Stimulated activated memory B cell treated with anti-CD40 and anti-IgM and Interleukin-4, amounts not matched to agents 10 μg/mL and 1 μg/mL and 100 μg/mL, for 72 hours (primary cell): ENCODE measurements around the gene LAMA2.

Source experiments
- ATAC-seq: fragments of 150-1000 bp; cut with Tn5 transposase; 2 replicates; pipeline ENCODE4 v1.10.0; 2021
- H3K27ac Mint-ChIP-seq: one replicate; pipeline ENCODE4 v1.8.0; 2022; ENCODE audit warnings: mild to moderate bottlenecking, mixed read lengths
- H3K27me3 Mint-ChIP-seq: one replicate; pipeline ENCODE4 v1.8.0; 2022; ENCODE audit warnings: mixed read lengths
- H3K36me3 Mint-ChIP-seq: one replicate; pipeline ENCODE4 v1.8.0; 2022; ENCODE audit warnings: mixed read lengths
- H3K4me1 Mint-ChIP-seq: one replicate; pipeline ENCODE4 v1.8.0; 2022; ENCODE audit warnings: mixed read lengths
- H3K4me3 Mint-ChIP-seq: one replicate; pipeline ENCODE4 v1.8.0; 2022; ENCODE audit warnings: mild to moderate bottlenecking, moderate library complexity, mixed read lengths
- H3K9me3 Mint-ChIP-seq: one replicate; pipeline ENCODE4 v1.8.0; 2022; ENCODE audit warnings: mixed read lengths

Gene LAMA2

GRCh38 chr6:129105793-129106192 lies 222.9 kb downstream of the LAMA2 start:
- Mint-ChIP-seq H3K36me3 (no peaks in the 10 kb centered on the region), H3K4me1 (peaks cover 10% of the 10 kb centered on the region), H3K4me3 (no peak overlapping the region), H3K27me3 (no peaks in the 10 kb centered on the region), H3K9me3 (no peaks in the 10 kb centered on the region), H3K27ac (no peak overlapping the region)
- no peak for ATAC-seq

- no peak overlapping the region for H3K4me3 Mint-ChIP-seq
- no peaks in the 10 kb centered on the region for H3K27me3 Mint-ChIP-seq
- H3K27ac Mint-ChIP-seq: no peak overlapping the region
- peaks cover 10% of the 10 kb centered on the region for H3K4me1 Mint-ChIP-seq
- no peaks in the 10 kb centered on the region for H3K36me3 Mint-ChIP-seq
- no peak for ATAC-seq
- no peaks in the 10 kb centered on the region for H3K9me3 Mint-ChIP-seq
Observed at GRCh38 chr6:129108337-129108736, 225.4 kb downstream of the LAMA2 start.

- no peak overlapping the region for H3K27ac Mint-ChIP-seq
- ATAC-seq: no peak
- no peaks in the 10 kb centered on the region for H3K36me3 Mint-ChIP-seq
- H3K4me1 Mint-ChIP-seq: peaks cover 4% of the 10 kb centered on the region
- H3K4me3 Mint-ChIP-seq: no peak overlapping the region
- no peaks in the 10 kb centered on the region for H3K27me3 Mint-ChIP-seq
- no peaks in the 10 kb centered on the region for H3K9me3 Mint-ChIP-seq
Observed at GRCh38 chr6:129110690-129111343, 227.9 kb downstream of the LAMA2 start.

- Mint-ChIP-seq H3K27me3 (no peaks in the 10 kb centered on the region), H3K27ac (no peak overlapping the region), H3K4me1 (no peaks in the 10 kb centered on the region), H3K36me3 (no peaks in the 10 kb centered on the region), H3K4me3 (no peak overlapping the region), H3K9me3 (no peaks in the 10 kb centered on the region)
- no peak for ATAC-seq
Observed at GRCh38 chr6:129111346-129111745, 228.4 kb downstream of the LAMA2 start.

GRCh38 chr6:129111853-129112252 lies 228.9 kb downstream of the LAMA2 start:
- Mint-ChIP-seq H3K9me3 (no peaks in the 10 kb centered on the region), H3K4me1 (no peaks in the 10 kb centered on the region), H3K27me3 (no peaks in the 10 kb centered on the region), H3K4me3 (no peak overlapping the region), H3K27ac (no peak overlapping the region), H3K36me3 (no peaks in the 10 kb centered on the region)
- ATAC-seq: no peak

GRCh38 chr6:129112591-129112990 lies 229.7 kb downstream of the LAMA2 start:
- Mint-ChIP-seq H3K36me3 (no peaks in the 10 kb centered on the region), H3K27ac (no peak overlapping the region), H3K4me1 (no peaks in the 10 kb centered on the region), H3K9me3 (no peaks in the 10 kb centered on the region), H3K27me3 (no peaks in the 10 kb centered on the region), H3K4me3 (no peak overlapping the region)
- ATAC-seq: no peak

- no peak overlapping the region for H3K27ac Mint-ChIP-seq
- H3K27me3 Mint-ChIP-seq: no peaks in the 10 kb centered on the region
- no peak overlapping the region for H3K4me3 Mint-ChIP-seq
- H3K4me1 Mint-ChIP-seq: no peaks in the 10 kb centered on the region
- ATAC-seq: no peak
- no peaks in the 10 kb centered on the region for H3K9me3 Mint-ChIP-seq
- H3K36me3 Mint-ChIP-seq: no peaks in the 10 kb centered on the region
Observed at GRCh38 chr6:129113637-129114036, 230.7 kb downstream of the LAMA2 start.

- H3K9me3 Mint-ChIP-seq: no peaks in the 10 kb centered on the region
- no peak overlapping the region for H3K4me3 Mint-ChIP-seq
- no peaks in the 10 kb centered on the region for H3K36me3 Mint-ChIP-seq
- H3K4me1 Mint-ChIP-seq: no peaks in the 10 kb centered on the region
- no peak for ATAC-seq
- H3K27me3 Mint-ChIP-seq: no peaks in the 10 kb centered on the region
- no peak overlapping the region for H3K27ac Mint-ChIP-seq
Observed at GRCh38 chr6:129114636-129115391, 231.9 kb downstream of the LAMA2 start.

GRCh38 chr6:129115471-129115870 lies 232.5 kb downstream of the LAMA2 start:
- Mint-ChIP-seq H3K27ac (no peak overlapping the region), H3K27me3 (no peaks in the 10 kb centered on the region), H3K4me1 (no peaks in the 10 kb centered on the region), H3K4me3 (no peak overlapping the region), H3K36me3 (no peaks in the 10 kb centered on the region), H3K9me3 (no peaks in the 10 kb centered on the region)
- no peak for ATAC-seq

- no peak for ATAC-seq
- no peaks in the 10 kb centered on the region for H3K9me3 Mint-ChIP-seq
- H3K27me3 Mint-ChIP-seq: no peaks in the 10 kb centered on the region
- no peak overlapping the region for H3K4me3 Mint-ChIP-seq
- no peak overlapping the region for H3K27ac Mint-ChIP-seq
- no peaks in the 10 kb centered on the region for H3K4me1 Mint-ChIP-seq
- no peaks in the 10 kb centered on the region for H3K36me3 Mint-ChIP-seq
Observed at GRCh38 chr6:129117355-129117754, 234.4 kb downstream of the LAMA2 start.

- ATAC-seq: no peak
- Mint-ChIP-seq H3K9me3 (no peaks in the 10 kb centered on the region), H3K27ac (no peak overlapping the region), H3K27me3 (no peaks in the 10 kb centered on the region), H3K4me3 (no peak overlapping the region), H3K4me1 (no peaks in the 10 kb centered on the region), H3K36me3 (no peaks in the 10 kb centered on the region)
Observed at GRCh38 chr6:129120856-129121638, 238.1 kb downstream of the LAMA2 start.

- Mint-ChIP-seq H3K36me3 (no peaks in the 10 kb centered on the region), H3K27me3 (no peaks in the 10 kb centered on the region), H3K9me3 (no peaks in the 10 kb centered on the region), H3K4me3 (no peak overlapping the region), H3K4me1 (no peaks in the 10 kb centered on the region), H3K27ac (no peak overlapping the region)
- ATAC-seq: no peak
Observed at GRCh38 chr6:129124347-129124746, 241.4 kb downstream of the LAMA2 start.

GRCh38 chr6:129130106-129130505 lies 247.2 kb downstream of the LAMA2 start:
- Mint-ChIP-seq H3K4me3 (no peak overlapping the region), H3K27ac (no peak overlapping the region), H3K9me3 (no peaks in the 10 kb centered on the region), H3K4me1 (no peaks in the 10 kb centered on the region), H3K27me3 (no peaks in the 10 kb centered on the region), H3K36me3 (no peaks in the 10 kb centered on the region)
- no peak for ATAC-seq

- H3K4me3 Mint-ChIP-seq: no peak overlapping the region
- H3K4me1 Mint-ChIP-seq: no peaks in the 10 kb centered on the region
- no peaks in the 10 kb centered on the region for H3K36me3 Mint-ChIP-seq
- no peaks in the 10 kb centered on the region for H3K9me3 Mint-ChIP-seq
- ATAC-seq: no peak
- no peaks in the 10 kb centered on the region for H3K27me3 Mint-ChIP-seq
- no peak overlapping the region for H3K27ac Mint-ChIP-seq
Observed at GRCh38 chr6:129130959-129131681, 248.2 kb downstream of the LAMA2 start.

GRCh38 chr6:129133770-129134192 lies 250.8 kb downstream of the LAMA2 start:
- Mint-ChIP-seq H3K36me3 (no peaks in the 10 kb centered on the region), H3K4me1 (no peaks in the 10 kb centered on the region), H3K4me3 (no peak overlapping the region), H3K9me3 (no peaks in the 10 kb centered on the region), H3K27ac (no peak overlapping the region), H3K27me3 (no peaks in the 10 kb centered on the region)
- no peak for ATAC-seq
